Heart left ventricle (tissue), 13 donors: ENCODE results near the gene VDAC1.
"Not testable (repeated sequence)": the region's sequence is repeated elsewhere in the genome, so short reads cannot be mapped to it uniquely, and the experiment has no call there.

Experiments used
- POLR2A ChIP-seq, 2 donors: fragments of 450-650 bp; IDR thresholded peaks; one replicate each; pipeline ENCODE4 v1.6.1; 2017; ENCODE audit warnings: antibody characterized with exemption in 2 of 2, mild to moderate bottlenecking in 2 of 2, moderate library complexity in 2 of 2
- TF ChIP-seq, protein P1 (sequence below), 12 donors: fragments of 200-600 bp; sonication (generic) in 4 of 12; IDR thresholded peaks; one replicate each; pipeline versions ENCODE4 v1.5.0 to v1.8.0; 2018 to 2022; ENCODE audit warnings: antibody characterized with exemption in 12 of 12, mild to moderate bottlenecking in 5 of 12
- donor health status: ischemic (EF 13 %, LVEDD 7.1; RV severe dilation, severe dysfunction).
- donor health status: DM: no; HTN: yes; CAD: no.
- donor health status: DM: no; HTN: no; CAD: no.
- donor health status: ischemic (EF 25% LVEDD 6.9; RV normal size, moderate dysfunction).
- donor health status: ischemic (EF 25% LVEDD 5.7; RV mildly dilated, moderate dysfunction).
- donor health status: ischemic (EF 35%, LVEDD 5.7; RV mildly dilated, moderate dysfunction).
- donor health status: nonischemic (EF 11% LVEDD 7.7; RV severe dilation, severe dysfunction).
- donor health status: DM: yes; HTN: yes; CAD: no.
- donor health status: PGD.
- donor health status: ischemic (EF 29% LVEDD 5.4; RV normal size, mild dysfunction).
- donor health status: nonischemic (EF 23%, LVEDD 6.1; RV moderate dilation, normal function).

DNA sequence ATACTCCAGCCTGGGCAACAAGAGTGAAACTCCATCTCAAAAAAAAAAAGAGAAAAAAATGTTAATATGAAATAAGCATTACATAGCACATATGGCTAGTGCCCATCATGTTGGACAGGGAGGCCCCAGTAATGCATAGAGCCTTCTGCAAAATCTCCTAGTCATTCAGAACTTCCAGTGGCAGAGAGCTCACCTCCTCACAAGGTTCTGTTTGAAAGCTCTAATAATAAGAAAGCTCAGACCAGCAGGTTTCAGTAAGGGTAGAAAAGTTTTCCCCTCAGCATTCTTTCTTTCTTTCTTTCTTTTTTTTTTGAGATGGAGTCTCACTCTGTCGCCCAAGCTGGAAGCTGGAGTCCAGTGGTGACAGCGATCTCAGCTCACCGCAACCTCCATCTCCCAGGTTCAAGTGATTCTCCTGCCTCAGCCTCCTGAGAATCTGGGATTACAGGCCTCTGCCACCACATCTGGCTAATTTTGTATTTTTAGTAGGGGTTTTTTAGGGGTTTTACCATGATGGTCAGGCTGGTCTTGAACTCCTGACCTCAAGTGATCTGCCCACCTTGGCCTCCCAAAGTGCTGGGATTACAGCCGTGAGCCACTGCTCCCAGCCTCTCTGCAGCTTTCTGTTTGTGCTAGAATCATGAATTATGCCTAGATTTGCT lies 25.7 kb upstream of the VDAC1 start:
- TF ChIP-seq, protein P1, sequence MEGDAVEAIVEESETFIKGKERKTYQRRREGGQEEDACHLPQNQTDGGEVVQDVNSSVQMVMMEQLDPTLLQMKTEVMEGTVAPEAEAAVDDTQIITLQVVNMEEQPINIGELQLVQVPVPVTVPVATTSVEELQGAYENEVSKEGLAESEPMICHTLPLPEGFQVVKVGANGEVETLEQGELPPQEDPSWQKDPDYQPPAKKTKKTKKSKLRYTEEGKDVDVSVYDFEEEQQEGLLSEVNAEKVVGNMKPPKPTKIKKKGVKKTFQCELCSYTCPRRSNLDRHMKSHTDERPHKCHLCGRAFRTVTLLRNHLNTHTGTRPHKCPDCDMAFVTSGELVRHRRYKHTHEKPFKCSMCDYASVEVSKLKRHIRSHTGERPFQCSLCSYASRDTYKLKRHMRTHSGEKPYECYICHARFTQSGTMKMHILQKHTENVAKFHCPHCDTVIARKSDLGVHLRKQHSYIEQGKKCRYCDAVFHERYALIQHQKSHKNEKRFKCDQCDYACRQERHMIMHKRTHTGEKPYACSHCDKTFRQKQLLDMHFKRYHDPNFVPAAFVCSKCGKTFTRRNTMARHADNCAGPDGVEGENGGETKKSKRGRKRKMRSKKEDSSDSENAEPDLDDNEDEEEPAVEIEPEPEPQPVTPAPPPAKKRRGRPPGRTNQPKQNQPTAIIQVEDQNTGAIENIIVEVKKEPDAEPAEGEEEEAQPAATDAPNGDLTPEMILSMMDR (IDR thresholded peaks at IDR 0.05), result not testable (repeated sequence)
- not testable (repeated sequence) for TF ChIP-seq POLR2A (IDR thresholded peaks at IDR 0.05)
